Fibroblast of skin of right biceps (primary cell): ENCODE data around the gene NPDC1.

Experiments used
- DNase-seq: peaks from one replicate; pipeline ENCODE4 v3.0.0-alpha.2; 2013

NPDC1 gene

DNA sequence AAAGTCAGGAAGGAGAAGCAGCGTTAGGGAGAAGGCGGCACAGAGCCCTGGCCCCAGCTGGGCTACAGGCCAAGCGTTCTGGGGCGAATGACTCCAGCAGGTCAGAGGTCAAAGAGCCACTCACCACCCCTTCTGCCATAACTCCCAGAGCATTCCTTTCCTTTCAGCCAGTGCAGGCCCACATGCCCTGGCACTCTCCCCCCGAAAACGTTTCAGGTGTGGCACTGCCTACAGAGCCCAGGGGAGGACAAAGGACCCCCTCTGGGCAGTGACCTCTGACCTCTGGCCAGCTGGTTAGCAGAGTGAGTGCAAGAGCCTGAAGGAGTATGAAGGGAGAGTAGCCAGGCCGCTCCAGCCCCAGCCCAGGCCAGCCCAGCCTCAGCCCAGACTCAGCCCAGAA is 22.8 kb downstream of the NPDC1 start:
- no peak for DNase-seq

DNA sequence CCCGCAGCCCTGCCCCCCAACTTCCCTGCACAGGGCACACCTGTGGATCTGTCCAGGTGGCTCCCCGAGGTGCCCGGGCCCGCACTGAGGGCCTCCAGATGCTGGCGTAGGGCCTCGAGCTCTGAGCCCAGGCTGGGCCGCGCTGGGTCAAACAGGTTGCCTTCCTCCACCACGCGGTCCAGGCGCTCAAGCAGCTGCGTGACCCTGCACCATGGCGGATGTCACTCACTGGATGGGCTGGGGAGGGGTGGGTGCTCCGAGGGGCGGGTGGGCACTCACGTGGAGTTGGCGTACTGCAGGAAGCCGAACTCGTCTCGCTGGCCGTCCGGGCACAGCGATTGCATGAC is 23.3 kb downstream of the NPDC1 start:
- no peak for DNase-seq

DNA sequence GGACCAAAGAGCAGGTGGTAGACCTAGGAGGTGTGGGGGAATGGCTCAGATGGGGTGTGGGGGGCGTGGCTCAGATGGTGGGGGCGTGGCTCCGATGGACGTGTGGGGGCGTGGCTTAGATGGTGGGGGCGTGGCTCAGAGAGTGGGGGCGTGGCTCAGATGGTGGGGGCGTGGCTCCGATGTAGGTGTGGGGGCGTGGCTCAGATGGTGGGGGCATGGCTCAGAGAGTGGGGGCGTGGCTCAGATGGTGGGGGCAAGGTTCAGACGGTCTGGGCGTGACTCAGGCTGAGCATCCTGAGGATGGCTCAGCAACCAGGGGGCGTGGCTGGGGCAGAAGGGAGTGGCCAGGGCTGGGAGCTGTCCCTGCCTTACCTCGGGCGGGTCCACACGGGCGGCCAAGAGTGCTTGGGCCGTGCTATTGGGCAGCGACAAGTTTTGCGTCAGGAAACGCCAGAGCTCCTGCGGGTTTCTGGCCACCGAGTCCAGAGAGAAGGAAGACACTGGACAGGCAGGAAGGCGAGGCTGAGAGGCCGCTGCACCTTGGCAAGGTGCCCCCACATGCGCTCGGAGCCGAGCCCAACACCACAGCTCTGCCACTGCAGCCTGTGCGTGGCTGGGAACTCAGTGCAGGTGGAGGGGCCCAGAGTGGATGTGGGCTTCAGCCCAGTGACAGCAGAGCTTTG is 23.9 kb downstream of the NPDC1 start:
- peak; percentile 56 for DNase-seq

DNA sequence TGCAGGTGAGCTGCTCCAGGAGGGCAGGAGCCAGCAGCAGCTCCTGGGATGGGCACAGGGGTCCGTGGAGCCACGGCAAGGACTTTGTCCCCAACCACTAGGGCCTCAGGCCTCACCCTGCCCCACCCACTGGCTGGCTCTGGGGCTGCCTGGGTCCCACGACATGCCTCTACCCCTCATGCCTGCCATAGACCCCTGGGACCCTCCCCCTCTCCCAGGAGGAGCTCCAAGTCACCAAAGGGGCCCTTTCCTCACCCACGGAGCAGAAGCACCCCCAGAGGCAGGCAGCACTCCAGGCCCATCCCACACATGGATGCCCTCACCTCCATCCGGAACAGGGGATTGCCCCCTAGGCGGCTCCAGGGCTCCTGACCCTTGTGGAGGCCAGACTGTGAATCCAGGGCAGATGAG is 24.4 kb downstream of the NPDC1 start:
- DNase-seq: no peak

DNA sequence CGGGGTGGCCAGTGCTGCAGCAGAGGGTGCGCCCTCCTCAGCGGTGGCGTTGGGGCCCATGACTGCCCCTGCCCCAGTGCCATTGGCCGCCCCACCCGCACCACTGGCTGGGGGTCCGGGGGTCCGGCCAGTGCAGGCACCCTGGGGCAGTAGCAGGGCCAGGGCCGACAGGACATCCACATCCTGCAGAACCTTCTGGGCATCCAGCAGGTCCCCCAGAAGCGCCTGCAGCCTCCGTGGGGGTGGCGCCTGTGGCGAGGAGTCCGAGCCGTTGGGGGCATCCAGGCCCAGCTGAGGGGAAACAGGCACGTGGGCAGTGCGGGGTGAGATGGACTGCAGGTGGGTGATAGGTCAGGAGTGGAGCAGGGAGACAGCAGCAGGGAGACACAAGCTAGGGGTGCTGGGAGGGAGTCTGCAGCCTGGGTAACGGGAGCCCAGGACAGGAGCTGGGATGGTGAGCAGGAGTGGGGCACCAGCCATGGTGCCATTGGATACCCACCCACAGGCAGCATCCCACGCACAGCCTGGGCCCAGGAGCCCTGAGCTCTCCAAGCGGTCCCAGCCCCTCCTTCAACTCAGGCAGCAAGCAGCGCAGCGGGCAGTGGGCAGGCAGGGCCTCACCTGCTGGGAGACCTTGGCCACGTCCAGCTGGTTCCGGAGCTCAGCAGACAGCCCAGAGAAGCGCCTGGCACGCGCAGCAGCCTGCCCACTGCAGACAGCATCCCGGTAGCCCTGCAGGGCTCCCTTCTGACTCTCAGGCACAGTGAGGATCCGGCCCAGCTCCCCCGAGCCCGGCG is 25.0 kb downstream of the NPDC1 start:
- no peak for DNase-seq

DNA sequence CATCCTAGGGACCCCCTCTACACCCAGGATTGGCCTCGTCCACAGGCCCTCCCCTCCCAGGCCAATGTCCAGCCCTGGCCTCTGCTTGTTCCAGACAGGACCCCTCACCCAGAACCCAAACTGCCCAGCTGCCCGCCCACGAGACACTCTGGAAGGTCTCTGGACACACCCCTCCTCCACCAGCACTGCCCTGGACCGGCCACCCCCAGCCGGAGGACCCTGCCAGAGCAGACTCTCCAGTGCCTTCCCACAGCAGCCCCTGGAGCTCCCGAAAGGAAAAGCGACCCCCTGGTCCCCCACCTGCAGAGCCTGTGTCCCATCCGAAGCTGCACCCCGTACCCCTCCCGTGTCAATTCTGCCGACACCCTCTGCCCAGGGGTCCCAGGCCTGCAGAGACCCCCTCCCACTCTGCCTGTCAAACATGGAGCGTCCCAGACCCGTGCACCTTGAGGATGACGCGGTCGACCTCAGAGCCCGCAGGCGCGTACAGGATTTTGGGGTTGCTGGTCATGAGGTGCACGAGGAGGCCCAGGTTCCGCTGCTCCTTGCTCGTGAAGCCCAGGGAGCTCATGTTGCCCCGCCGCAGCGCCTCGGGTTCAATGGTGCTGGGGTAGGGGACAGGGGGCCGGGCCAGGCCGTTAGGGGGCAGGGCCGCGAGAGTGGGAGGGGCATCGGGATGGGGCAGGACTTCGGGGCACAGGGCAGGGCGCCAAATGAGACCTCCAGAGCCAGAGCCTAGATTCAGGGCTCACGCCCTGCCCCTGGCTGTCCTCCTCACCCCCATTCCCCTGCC is 25.9 kb downstream of the NPDC1 start:
- no peak for DNase-seq

DNA sequence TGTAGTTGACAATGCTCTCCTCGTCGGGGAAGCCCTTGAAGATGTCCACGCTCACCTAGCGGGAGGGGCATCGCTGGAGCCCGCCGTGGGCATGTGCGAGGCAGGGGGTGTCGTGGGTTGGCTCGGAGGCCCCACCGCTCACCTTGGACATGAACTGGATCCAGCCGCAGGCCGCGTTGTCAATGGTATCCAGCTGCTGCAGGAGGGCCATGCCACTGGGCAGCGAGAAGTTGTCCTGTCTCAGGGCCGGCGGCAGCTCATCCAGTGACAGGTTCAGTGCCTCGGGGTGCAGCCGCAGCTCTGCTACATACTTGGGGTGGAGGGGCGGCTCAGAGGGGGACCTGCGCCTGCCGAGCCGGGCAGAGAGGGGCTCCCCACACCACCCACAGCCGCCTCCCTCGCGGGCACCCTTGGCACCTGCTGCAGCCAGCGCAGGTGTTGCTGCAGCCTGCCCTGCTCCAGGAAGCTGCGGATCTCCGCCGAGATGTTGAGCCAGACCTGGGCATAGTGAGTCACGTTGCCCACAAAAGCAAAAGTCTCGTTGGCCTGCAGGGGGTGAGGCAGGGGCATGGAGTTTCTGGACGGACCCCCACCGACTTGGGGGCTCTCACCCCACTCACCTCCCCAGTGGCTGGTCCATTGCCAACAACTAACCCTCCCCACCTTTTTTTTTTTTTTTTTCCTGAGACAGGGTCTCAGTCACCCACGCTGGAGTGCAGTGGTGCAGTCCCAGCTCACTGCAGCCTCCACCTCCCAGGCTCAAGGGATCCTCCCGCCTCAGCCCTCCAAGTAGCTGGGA is 27.0 kb downstream of the NPDC1 start:
- no peak for DNase-seq

DNA sequence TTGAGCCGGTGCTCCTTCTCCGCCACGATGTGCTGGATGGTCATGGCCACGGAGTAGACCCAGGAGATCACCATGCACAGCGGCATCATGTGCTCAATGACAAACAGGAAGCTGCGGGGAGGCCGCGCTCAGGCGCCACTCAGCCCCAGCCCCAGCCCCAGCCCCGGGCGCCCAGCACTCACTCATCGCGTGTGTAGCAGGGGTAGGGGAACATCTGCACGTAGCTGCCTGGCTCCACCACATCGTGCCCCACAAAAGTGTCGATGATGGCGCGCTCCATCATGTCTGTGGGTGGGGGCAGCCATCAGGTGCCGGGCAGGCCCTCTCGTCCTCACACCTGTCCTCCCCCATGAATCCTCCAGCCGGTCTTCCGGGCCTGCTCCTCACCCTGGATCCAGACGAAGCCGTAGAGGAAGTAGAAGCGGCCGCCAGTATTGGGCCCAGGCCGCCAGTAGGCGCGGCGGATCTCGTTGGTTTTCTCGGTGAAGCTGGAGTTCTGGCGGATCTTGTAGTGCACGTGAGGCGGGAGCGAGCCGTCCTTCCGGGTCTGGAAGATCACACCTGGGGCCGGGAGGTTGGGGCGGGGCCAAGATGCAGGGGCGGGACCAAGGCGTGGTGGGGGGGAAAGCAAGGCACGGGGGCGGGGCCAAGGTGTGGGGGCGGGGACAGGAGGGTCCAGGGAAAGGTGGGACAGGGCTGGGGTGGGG is 28.0 kb downstream of the NPDC1 start:
- DNase-seq: no peak

DNA sequence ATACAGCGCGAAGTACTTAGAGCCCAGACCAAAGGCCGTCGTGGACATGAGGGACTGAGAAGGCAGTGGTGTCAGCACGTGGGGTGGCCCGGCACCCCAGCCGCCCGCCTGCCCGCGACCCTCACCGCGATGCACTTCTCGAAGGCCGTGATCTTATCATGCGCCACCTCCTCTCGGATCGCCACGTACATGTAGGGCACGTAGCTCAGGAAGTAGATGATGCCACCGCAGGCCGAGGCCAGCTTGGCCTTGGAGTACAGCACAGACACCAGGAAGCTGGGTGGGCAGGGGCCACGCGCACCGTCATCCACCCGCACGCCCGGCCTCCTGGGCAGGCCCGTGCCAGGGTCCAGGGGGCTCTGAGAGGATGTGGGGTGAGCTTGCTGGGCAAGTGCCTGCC is 28.9 kb downstream of the NPDC1 start:
- DNase-seq: no peak

DNA sequence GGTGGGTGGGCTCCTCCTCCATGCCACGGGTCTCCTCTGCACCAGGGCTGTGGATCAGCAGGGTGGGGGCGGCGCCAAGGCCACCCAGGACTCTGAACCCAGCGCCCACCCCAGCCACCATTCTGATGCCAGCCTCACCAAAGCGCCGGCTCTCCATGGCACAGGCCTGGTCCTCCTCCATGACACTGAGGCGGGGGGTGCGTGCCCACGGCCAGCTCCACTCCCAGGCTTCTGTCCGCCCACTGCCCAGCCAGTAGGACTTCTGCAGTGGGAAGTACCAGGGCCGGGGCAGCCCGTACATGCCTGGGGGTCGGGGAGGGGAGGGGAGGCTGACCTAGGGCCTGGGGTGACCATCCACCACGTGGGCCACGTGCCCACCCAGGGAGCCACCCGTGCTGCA is 29.5 kb downstream of the NPDC1 start:
- no peak for DNase-seq

DNA sequence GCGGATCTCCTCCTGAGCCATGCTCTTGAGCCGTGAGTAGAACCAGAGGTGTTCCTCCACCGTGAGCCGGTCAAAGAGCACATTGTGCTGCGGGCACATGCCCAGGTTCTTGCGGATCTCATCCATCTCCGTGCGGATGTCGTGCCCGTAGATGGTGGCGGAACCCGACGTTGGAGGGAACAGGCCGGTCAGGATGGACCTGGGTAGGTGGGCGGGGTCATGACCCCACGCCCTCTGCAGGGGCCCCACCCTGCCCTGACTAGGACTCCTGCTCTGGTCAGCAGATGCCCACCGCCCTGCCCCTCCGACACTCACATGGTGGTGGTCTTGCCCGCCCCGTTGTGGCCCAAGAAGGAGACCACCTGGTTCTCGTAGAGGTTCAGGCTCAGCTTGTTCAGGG is 30.0 kb downstream of the NPDC1 start:
- no peak for DNase-seq

DNA sequence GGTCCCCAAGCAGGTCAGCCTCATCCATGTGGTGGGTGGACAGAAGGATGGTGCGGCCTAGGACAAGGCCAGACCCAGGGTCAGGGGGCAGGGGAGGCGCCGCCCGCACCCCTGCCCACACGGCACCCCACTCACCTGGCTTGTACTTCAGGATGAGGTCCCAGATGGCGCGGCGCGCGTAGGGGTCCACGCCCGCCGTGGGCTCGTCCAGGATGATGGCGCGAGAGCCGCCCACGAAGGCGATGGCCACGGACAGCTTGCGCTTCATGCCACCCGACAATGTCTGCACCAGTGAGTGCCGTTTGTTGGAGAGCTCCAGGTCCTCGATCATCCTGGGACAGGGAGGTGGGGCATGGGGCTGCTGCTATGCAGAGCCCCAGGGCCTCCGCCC is 30.4 kb downstream of the NPDC1 start:
- DNase-seq: no peak

DNA sequence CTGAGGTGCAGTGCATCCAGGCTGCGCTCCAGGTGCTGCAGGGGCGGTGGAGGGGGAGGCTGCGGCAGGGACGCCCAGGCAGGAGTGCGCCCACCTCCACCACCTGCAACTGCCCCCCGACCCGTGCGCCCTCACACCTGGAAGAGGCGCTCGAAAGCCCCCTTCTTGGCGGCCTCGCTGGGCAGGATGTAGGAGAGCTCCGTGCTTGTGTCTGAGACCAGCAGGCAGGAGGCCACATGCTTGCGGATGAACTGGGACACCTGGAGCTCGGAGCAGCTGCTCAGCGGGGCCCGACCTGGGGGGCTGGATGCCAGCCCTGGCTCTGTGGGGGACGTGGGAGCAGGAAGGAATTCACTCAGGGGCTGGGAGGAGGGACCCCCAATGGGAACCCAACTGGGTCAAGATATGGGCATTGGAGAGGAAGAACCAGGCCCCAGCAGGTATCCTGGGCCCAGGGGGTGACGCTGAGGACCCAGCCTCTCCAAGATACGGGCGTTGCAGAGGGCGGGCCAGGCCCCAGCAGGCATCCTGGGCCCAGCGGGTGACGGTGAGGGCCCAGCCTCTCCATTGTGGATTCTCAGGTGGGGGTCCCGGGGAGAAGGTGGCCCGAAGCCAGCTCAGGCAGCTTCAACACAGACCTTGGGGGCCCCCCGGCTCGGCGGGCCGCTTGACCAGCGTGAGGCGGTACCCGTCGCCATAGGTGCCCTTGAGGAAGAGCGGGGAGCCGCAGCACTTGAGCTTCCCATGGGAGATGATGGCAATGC is 31.0 kb downstream of the NPDC1 start:
- no peak for DNase-seq

DNA sequence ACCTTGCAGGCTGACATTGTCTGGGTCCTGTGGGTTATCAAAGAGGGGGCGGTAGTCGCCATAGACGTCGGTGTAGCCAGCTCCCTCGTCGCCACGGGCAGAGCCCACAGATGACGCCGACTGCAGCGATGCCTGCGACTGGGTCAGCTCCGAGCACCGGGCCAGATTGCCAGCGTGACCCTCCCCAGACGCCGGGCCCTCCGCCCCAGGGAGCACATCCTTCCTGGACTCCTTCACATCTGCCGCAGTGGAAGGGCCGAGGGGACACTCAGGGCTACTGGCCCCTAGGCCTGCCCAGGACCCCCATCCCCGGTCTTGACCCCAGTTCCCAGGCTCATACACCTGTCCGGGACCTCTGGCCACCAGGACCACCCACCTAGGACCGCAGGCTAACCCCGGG is 31.8 kb downstream of the NPDC1 start:
- DNase-seq: no peak

DNA sequence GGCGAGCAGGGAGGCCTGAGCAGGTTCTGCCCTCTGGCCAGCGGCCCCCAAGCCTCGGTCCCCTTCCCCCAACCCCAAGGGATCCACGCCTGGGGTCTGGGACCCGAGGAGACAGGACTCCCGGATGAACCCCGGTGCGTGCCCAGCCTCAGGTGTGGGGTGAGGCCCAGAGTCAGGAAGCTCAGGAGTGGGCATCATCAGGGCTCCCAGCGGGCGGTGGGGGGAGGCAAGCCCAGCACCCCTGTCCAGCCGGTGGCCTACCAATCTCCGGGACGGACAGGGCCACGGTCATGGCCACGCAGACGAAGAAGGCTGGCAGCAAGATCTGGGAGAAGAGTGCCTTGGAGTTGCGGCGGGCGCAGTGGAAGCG is 32.4 kb downstream of the NPDC1 start:
- no peak for DNase-seq

DNA sequence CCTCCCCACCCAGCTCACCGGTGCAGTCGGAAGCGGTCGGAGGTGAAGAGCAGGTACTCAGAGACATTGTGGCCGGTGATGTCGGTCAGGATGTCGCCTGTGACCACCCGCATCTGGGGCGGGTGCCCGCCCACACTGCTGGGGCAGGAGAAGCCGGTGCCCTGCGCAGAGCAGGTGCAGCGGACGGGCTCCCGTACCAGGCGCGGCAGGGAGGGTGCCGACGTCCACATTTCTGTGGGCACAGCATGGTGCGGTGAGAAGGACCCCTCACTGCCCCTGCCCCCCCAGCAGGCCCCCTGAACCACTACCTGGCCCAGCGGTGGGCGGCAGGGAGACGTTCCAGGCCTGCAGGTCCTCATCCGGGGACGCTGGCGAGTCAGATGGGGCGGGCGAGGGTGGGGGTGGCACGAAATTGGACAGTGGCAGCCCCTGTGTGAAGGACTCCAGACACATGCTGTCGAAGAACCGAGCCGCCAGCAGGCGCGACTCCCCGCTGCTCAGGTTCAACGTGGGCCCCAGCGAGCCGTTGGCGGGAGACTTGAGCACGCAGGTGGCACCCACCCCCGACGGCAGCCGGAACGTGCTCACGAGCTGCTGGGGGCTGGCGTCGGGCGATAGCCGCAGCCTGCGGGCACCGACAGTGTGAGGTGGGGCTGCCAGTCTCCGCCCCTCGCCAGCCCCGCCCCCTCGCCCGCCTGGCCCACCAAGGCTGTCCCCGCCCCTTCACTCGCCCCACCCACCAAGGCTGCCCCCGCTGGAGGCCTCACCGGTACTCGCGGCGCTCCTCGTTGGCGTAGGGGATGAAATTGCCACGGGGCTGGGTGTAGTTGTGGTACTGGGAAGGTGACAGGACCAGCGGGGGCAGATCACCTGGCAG is 33.0 kb downstream of the NPDC1 start:
- DNase-seq: no peak

DNA sequence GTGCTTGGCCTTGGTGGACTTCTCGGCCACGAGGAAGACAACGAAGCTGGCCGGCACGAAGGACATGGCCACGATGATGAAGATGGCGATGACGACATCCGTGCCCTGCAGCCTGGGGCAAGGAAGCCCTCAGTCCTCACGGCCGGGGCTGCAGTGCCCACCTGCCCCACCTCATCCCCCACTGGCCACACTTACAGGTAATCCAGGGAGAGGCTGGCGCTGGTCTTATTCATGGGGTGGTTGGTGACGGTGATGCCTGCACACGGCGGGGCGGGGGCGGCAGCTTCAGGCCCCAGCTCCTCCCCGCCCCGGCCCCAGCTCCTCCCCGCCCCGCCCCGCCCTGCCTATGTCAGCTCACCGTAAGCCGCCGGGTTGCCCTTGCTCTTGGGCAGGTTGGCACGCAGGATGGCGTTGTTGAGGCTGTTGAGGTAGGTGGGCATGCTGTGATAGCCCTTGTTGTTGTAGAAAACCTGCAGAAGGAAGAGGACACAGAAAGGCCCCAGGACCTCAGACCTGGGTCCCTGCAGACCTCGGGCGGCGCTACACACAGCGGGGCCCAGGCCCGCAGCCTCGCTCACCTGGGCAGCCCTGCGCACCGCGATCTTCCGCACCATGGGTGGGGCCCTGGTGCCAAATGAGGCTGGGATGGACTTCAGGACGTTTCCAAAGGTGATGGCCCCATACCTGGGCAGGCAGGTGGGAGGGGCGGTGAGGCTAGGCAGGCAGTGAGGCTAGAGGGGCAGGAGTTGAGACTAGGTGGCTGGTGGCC is 33.9 kb downstream of the NPDC1 start:
- DNase-seq: no peak

DNA sequence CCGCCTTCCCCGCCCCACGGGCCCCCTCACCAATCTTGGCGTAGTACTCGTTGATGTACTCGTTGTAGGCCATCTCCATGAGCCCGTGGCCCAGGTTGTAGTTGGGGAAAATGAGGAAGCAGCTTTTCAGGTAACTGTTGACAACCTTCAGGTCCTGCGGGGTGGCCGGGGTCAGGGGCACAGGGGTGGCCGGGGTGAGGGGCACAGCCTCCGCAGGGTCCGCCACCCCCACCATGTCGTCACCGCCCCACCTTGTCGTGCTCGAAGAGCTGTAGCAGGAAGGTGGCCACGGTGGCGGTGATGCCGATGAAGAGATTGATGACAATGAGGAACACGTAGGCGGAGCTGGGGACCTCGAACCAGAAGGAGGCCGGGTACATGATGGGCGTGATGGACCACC is 34.8 kb downstream of the NPDC1 start:
- DNase-seq: no peak

DNA sequence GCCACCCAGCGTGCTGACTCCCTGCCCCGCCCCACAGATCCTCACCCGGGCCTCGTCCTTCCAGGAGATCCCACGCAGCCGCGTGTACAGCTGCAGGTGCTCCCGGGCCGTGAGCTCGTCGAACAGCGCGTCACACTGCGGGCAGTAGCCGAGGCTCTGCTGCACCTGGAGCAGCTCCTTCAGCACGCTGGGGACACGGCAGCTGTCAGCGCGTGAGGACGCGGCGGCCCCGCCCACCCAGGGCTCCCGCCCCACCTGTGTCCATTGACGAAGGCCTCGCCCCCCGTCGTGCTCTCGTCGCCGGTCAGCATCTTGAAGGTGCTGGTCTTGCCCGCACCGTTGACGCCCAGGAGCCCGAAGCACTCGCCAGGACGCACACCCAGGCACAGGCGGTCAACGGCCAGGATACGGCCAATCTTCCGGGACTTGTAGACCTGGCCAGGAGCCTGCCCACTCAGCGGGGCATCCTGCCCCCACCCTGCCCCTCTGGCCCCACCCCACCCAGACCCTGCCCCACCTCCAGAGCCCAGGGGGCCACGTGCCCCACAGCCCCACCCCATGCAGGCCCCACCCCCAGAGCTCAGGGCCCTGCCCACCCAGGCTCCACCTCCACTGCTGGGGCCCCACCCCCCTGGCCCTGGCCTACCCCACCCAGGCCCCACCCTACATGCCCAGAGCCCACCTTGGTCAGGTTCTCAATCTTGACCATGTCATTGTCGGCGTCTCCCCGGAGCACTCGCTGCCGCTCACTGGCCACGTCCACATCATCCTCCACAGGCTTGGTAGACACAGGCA is 35.8 kb downstream of the NPDC1 start:
- DNase-seq: no peak
